Trophoblast cell (in vitro differentiated cells and primary cell): ENCODE data around the gene TUBB6.

ENCODE experiments used
- DNase-seq, 2 donors: peaks; one replicate each; pipeline ENCODE4 v3.0.0-alpha.2; 2016
- H2AFZ ChIP-seq: 2 replicates; pipeline ENCODE4 v1.6.1; 2013; ENCODE audit warnings: low read length, moderate library complexity, mild to moderate bottlenecking; ENCODE audit not compliant: insufficient read depth, poor library complexity
- H2AK5ac ChIP-seq: 2 replicates; pipeline ENCODE4 v1.6.1; 2013; ENCODE audit warnings: mild to moderate bottlenecking, low read length
- H2BK120ac ChIP-seq: 2 replicates; pipeline ENCODE4 v1.6.1; 2013; ENCODE audit warnings: low read length, mild to moderate bottlenecking, moderate library complexity; ENCODE audit not compliant: insufficient read depth, poor library complexity
- H2BK12ac ChIP-seq: 2 replicates; pipeline ENCODE4 v1.6.1; 2013; ENCODE audit warnings: mild to moderate bottlenecking, low read length, moderate library complexity
- H2BK5ac ChIP-seq: 2 replicates; pipeline ENCODE4 v1.6.1; 2013; ENCODE audit warnings: low read length, low read depth, moderate library complexity, mild to moderate bottlenecking; ENCODE audit not compliant: poor library complexity
- H3K14ac ChIP-seq: 2 replicates; pipeline ENCODE4 v1.6.1; 2013; ENCODE audit warnings: mild to moderate bottlenecking, low read length
- H3K18ac ChIP-seq: 2 replicates; pipeline ENCODE4 v1.6.1; 2013; ENCODE audit warnings: mild to moderate bottlenecking, low read length
- H3K23ac ChIP-seq: 2 replicates; pipeline ENCODE4 v1.6.1; 2013; ENCODE audit warnings: low read length
- H3K27ac ChIP-seq: 2 replicates; pipeline ENCODE4 v1.5.1; 2013; ENCODE audit warnings: low read depth, mild to moderate bottlenecking, inconsistent platforms, low read length, moderate library complexity
- H3K27me3 ChIP-seq: 2 replicates; pipeline ENCODE4 v1.6.1; 2013; ENCODE audit warnings: inconsistent platforms, mild to moderate bottlenecking, low read length, moderate library complexity; ENCODE audit not compliant: insufficient read depth
- H3K36me3 ChIP-seq, 2 experiments: 1 replicate in 1 of 2; 2 replicates in 1 of 2; pipeline ENCODE4 v1.6.1; 2013; ENCODE audit warnings: low read length in 2 of 2, mild to moderate bottlenecking in 2 of 2, moderate library complexity in 1 of 2; ENCODE audit not compliant: insufficient read depth in 2 of 2, control insufficient read depth in 1 of 2
- H3K4ac ChIP-seq: 2 replicates; pipeline ENCODE4 v1.6.1; 2013; ENCODE audit warnings: low read depth, mild to moderate bottlenecking, low read length, moderate library complexity
- H3K4me1 ChIP-seq, 2 experiments: 1 replicate in 1 of 2; 2 replicates in 1 of 2; pipeline ENCODE4 v1.6.1; 2013; ENCODE audit warnings: low read length in 2 of 2, mild to moderate bottlenecking in 2 of 2, moderate library complexity in 1 of 2; ENCODE audit not compliant: insufficient read depth in 2 of 2, control insufficient read depth in 1 of 2
- H3K4me2 ChIP-seq: 2 replicates; pipeline ENCODE4 v1.6.1; 2013; ENCODE audit warnings: inconsistent platforms, mild to moderate bottlenecking, low read length, moderate library complexity
- H3K4me3 ChIP-seq: 2 replicates; pipeline ENCODE4 v1.5.1; 2013; ENCODE audit warnings: mild to moderate bottlenecking, low read depth, low read length, inconsistent platforms
- H3K79me1 ChIP-seq: one replicate; pipeline ENCODE4 v1.6.1; 2013; ENCODE audit warnings: low read length
- H3K79me2 ChIP-seq: 2 replicates; pipeline ENCODE4 v1.6.1; 2013; ENCODE audit warnings: low read length, mild to moderate bottlenecking; ENCODE audit not compliant: control insufficient read depth, insufficient read depth, poor library complexity
- H3K9ac ChIP-seq: 2 replicates; pipeline ENCODE4 v1.6.1; 2013; ENCODE audit warnings: mild to moderate bottlenecking, low read length
- H3K9me3 ChIP-seq: 2 replicates; pipeline ENCODE4 v1.6.1; 2013; ENCODE audit warnings: low read depth, mild to moderate bottlenecking, control low read depth, inconsistent platforms, low read length; ENCODE audit not compliant: insufficient read depth
- H4K12ac ChIP-seq: 2 replicates; pipeline ENCODE4 v1.6.1; 2013; ENCODE audit warnings: low read depth, mild to moderate bottlenecking, low read length, moderate library complexity
- H4K8ac ChIP-seq: 2 replicates; pipeline ENCODE4 v1.6.1; 2013; ENCODE audit warnings: low read depth, mild to moderate bottlenecking, low read length, moderate library complexity
- H4K91ac ChIP-seq: one replicate; pipeline ENCODE4 v1.6.1; 2013; ENCODE audit warnings: low read depth, mild to moderate bottlenecking, low read length, moderate library complexity
- WGBS: extraction: QIAGEN DNeasy Blood & Tissue Kit; methylation state at CpG from one replicate; pipeline ENCODE4 v1.1.7; 2013; ENCODE audit warnings: missing lambda C conversion rate; ENCODE audit not compliant: insufficient read length, insufficient coverage; ENCODE audit errors: extremely low coverage; 5-methylcytosine and 5-hydroxymethylcytosine counted together

TUBB6 gene

GRCh38 chr18:12283256-12283655 lies 24.8 kb upstream of the TUBB6 start:
- H2AK5ac ChIP-seq = no peak overlapping the region
- no peak overlapping the region for H2AFZ ChIP-seq
- H3K79me2 ChIP-seq = peaks cover 13% of the 10 kb centered on the region
- no peak overlapping the region for H3K9ac ChIP-seq
- no peak overlapping the region for H3K4ac ChIP-seq
- no peak overlapping the region for H2BK5ac ChIP-seq
- H3K4me3 ChIP-seq = no peak overlapping the region
- peaks cover 41% of the 10 kb centered on the region for H3K79me1 ChIP-seq
- no peaks in the 10 kb centered on the region for H3K27me3 ChIP-seq
- H3K9me3 ChIP-seq = no peaks in the 10 kb centered on the region
- H4K91ac ChIP-seq = peak overlapping the region; percentile 42
- H3K36me3 ChIP-seq = no peaks in the 10 kb centered on the region
- peak overlapping the region; percentile 76 for H2BK120ac ChIP-seq
- peaks cover 39 to 59% of the 10 kb centered on the region in 2 experiments for H3K4me1 ChIP-seq
- H4K8ac ChIP-seq = no peak overlapping the region
- H3K27ac ChIP-seq = peak overlapping the region; percentile 39
- H3K14ac ChIP-seq = no peak overlapping the region
- peak; percentile 99 for DNase-seq
- no peak overlapping the region for H4K12ac ChIP-seq
- no CpG with 5 or more reads among the region's 6 CpGs for WGBS
- H3K23ac ChIP-seq = no peak overlapping the region
- no peak overlapping the region for H3K18ac ChIP-seq
- H3K4me2 ChIP-seq = no peak overlapping the region
- no peak overlapping the region for H2BK12ac ChIP-seq

GRCh38 chr18:12283666-12284065 lies 24.4 kb upstream of the TUBB6 start:
- peaks cover 37% of the 10 kb centered on the region for H3K79me1 ChIP-seq
- H3K36me3 ChIP-seq = no peaks in the 10 kb centered on the region
- no peak overlapping the region for H4K91ac ChIP-seq
- H3K4ac ChIP-seq = no peak overlapping the region
- no peak overlapping the region for H3K4me3 ChIP-seq
- H3K9ac ChIP-seq = no peak overlapping the region
- no peak overlapping the region for H2BK120ac ChIP-seq
- no peak overlapping the region for H3K23ac ChIP-seq
- H4K12ac ChIP-seq = no peak overlapping the region
- peaks cover 10% of the 10 kb centered on the region for H3K79me2 ChIP-seq
- peak; percentile 66 to 79 for DNase-seq
- H2AK5ac ChIP-seq = no peak overlapping the region
- H2BK12ac ChIP-seq = no peak overlapping the region
- H3K9me3 ChIP-seq = no peaks in the 10 kb centered on the region
- H4K8ac ChIP-seq = no peak overlapping the region
- no peak overlapping the region for H3K4me2 ChIP-seq
- no peak overlapping the region for H2AFZ ChIP-seq
- H3K18ac ChIP-seq = no peak overlapping the region
- H3K4me1 ChIP-seq = peaks cover 35 to 58% of the 10 kb centered on the region in 2 experiments
- H3K27ac ChIP-seq = peak overlapping the region; percentile 41
- H3K14ac ChIP-seq = no peak overlapping the region
- no peak overlapping the region for H2BK5ac ChIP-seq
- no peaks in the 10 kb centered on the region for H3K27me3 ChIP-seq
- WGBS = no CpG with 5 or more reads among the region's 1 CpG

DNA sequence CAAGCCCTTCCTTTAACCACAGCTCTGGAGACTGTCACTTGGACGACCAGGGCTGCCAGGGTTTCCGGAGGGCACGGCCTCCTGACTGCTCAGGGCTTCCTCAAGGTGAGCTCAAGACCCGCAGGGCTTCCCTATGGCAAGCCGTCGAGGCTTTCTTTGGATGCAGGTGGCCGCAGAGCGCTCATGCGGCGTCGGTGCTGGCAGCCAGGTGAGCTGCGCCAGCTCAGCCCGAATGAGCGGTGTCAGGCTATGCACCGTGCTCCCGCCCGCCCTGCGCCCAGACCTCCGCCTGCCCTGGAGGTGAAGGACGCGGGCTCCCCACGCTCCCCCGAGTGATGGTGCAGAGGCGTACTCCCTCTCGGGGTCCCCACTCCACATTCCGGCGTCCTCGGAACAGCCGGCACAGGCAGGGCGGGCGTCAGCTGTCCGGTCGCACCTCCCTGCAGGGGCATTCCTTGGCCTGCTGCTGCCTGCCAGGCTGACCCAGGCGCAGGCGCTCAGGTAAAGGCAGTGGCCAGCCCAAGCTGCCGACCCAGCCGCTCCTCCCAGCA lies 20.8 kb upstream of the TUBB6 start:
- DNase-seq = peak; percentile 72 to 79
- no peak overlapping the region for H2AFZ ChIP-seq
- H3K79me1 ChIP-seq = peaks cover 15% of the 10 kb centered on the region
- no peak overlapping the region for H3K14ac ChIP-seq
- H3K36me3 ChIP-seq = no peaks in the 10 kb centered on the region
- H3K4me2 ChIP-seq = peak overlapping the region; percentile 71
- no peak overlapping the region for H3K23ac ChIP-seq
- peak overlapping the region; percentile 55 for H3K4me3 ChIP-seq
- peak overlapping the region; percentile 55 for H3K27ac ChIP-seq
- peak overlapping the region; percentile 37 for H4K8ac ChIP-seq
- peaks cover 2% of the 10 kb centered on the region for H3K79me2 ChIP-seq
- peak overlapping the region; percentile 8 for H3K9ac ChIP-seq
- WGBS = no CpG with 5 or more reads among the region's 37 CpGs
- peak overlapping the region; percentile 14 for H3K18ac ChIP-seq
- H4K12ac ChIP-seq = peak overlapping the region; percentile 16
- H3K27me3 ChIP-seq = no peaks in the 10 kb centered on the region
- no peak overlapping the region for H2AK5ac ChIP-seq
- H2BK120ac ChIP-seq = peak overlapping the region; percentile 23
- peak overlapping the region; percentile 15 for H3K4ac ChIP-seq
- H4K91ac ChIP-seq = peak overlapping the region; percentile 31
- H3K9me3 ChIP-seq = no peaks in the 10 kb centered on the region
- H3K4me1 ChIP-seq = peaks cover 17 to 37% of the 10 kb centered on the region in 2 experiments
- peak overlapping the region; percentile 1 for H2BK12ac ChIP-seq
- no peak overlapping the region for H2BK5ac ChIP-seq

DNA sequence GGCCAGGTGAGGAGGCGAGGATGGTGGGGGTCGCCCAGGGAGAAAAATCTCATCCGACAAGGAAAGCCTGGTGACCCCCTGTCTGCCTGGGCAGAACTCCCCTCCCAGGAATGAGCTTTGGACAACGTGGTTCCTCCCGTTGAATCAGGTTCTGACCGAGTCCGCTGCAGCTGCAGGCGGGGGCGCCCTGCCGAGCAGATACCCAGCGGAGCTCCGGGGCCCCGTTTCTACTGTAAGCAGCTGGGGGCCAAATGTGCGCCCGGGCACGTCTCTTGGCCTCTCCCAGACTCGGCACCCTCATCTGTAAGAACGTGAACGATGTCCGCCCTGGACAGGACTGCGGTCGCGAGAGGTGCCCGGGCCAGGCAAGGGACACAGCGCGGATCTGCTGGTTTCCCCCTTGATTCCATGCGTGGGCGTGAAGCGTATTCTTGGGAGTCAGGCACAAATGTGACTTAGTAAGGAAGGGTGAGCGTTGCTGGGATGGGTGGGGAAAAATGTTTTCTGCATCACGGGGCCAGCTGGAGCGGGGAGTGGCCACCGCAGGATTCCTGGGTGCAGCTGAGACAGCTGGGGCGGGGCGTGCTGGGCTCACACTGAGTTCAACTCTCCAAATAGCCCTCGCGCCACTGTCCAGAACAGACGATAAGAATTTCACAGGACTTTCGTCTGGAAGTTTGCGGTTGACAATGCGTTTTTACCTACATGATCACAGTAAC lies 20.2 kb upstream of the TUBB6 start:
- Histone ChIP-seq H3K79me2 (no peaks in the 10 kb centered on the region), H3K4me2 (peak overlapping the region; percentile 71), H4K8ac (peak overlapping the region; percentile 37), H3K27me3 (no peaks in the 10 kb centered on the region), H2AFZ (peak overlapping the region; percentile 4), H3K18ac (peak overlapping the region; percentile 15), H3K4me3 (peak overlapping the region; percentile 55), H3K9me3 (no peaks in the 10 kb centered on the region), H4K91ac (peak overlapping the region; percentile 31), H2BK5ac (no peak overlapping the region), H3K27ac (peak overlapping the region; percentile 55), H3K36me3 (no peaks in the 10 kb centered on the region), H2AK5ac (no peak overlapping the region), H3K14ac (peak overlapping the region; percentile 27), H2BK12ac (no peak overlapping the region), H3K4ac (peak overlapping the region; percentile 0), H3K23ac (no peak overlapping the region), H3K4me1 (peaks cover 11 to 31% of the 10 kb centered on the region in 2 experiments), H3K9ac (peak overlapping the region; percentile 8), H3K79me1 (peaks cover 9% of the 10 kb centered on the region), H2BK120ac (peak overlapping the region; percentile 23), H4K12ac (no peak overlapping the region)
- DNase-seq = peak; percentile 87 to 92
- WGBS = no CpG with 5 or more reads among the region's 41 CpGs
